GM19455 (cell line): ENCODE data around the gene RBM41.

Experiments
- ATAC-seq: cut with Tn5 transposase; IDR thresholded peaks from one replicate; pipeline ENCODE4 v1.9.1; 2021; ENCODE audit not compliant: unreplicated experiment

Gene RBM41

GRCh38 chrX:107029752-107030151, 88.9 kb downstream of the RBM41 start:
- ATAC-seq, result no peak

- no peak for ATAC-seq
Observed at GRCh38 chrX:107025545-107025944, 93.1 kb downstream of the RBM41 start.

- ATAC-seq, result no peak
Observed at GRCh38 chrX:107014936-107015335, 103.7 kb downstream of the RBM41 start.
